HG03196 (cell line): Measurements from ENCODE around the gene GPX1.
A peak's percentile ranks its signal among the peaks of the same experiment; 100 is the strongest.
"Not testable (repeated sequence)": the region's sequence is repeated elsewhere in the genome, so short reads cannot be mapped to it uniquely, and the experiment has no call there.

Experiments
- ATAC-seq: cut with Tn5 transposase; IDR thresholded peaks from one replicate; pipeline ENCODE4 v1.9.1; 2021; ENCODE audit not compliant: unreplicated experiment

GPX1 gene

GRCh38 chr3:49358217-49358883 is at the start of gene GPX1:
TSS of gene GPX1 (minus strand) at chr3:49358353. CDS start at chr3:49358278, 75 bp downstream.
- peak; percentile 85 for ATAC-seq

- no peak for ATAC-seq
Observed at GRCh38 chr3:49406571-49407565, 48.7 kb upstream of the GPX1 start.

- not testable (repeated sequence) for ATAC-seq
Observed at GRCh38 chr3:49405570-49405969, 47.4 kb upstream of the GPX1 start.

- ATAC-seq: no peak
Observed at GRCh38 chr3:49403891-49404290, 45.7 kb upstream of the GPX1 start.

GRCh38 chr3:49401766-49402165 is 43.6 kb upstream of the GPX1 start:
- ATAC-seq: no peak

GRCh38 chr3:49399461-49399860 is 41.3 kb upstream of the GPX1 start:
- ATAC-seq: no peak

- ATAC-seq: no peak
Observed at GRCh38 chr3:49397470-49397869, 39.3 kb upstream of the GPX1 start.

GRCh38 chr3:49391310-49391709 is 33.2 kb upstream of the GPX1 start:
- not testable (repeated sequence) for ATAC-seq

- ATAC-seq: no peak
Observed at GRCh38 chr3:49389297-49389696, 31.1 kb upstream of the GPX1 start.

- ATAC-seq: no peak
Observed at GRCh38 chr3:49388289-49388820, 30.2 kb upstream of the GPX1 start.

- no peak for ATAC-seq
Observed at GRCh38 chr3:49387721-49388120, 29.6 kb upstream of the GPX1 start.

GRCh38 chr3:49386056-49386756 is 28.1 kb upstream of the GPX1 start:
- ATAC-seq: no peak

- ATAC-seq: no peak
Observed at GRCh38 chr3:49385617-49386016, 27.5 kb upstream of the GPX1 start.

- no peak for ATAC-seq
Observed at GRCh38 chr3:49383387-49383786, 25.2 kb upstream of the GPX1 start.

- ATAC-seq: no peak
Observed at GRCh38 chr3:49378249-49378895, 20.2 kb upstream of the GPX1 start.

- ATAC-seq: no peak
Observed at GRCh38 chr3:49377483-49377882, 19.3 kb upstream of the GPX1 start.

- ATAC-seq: no peak
Observed at GRCh38 chr3:49371946-49372345, 13.8 kb upstream of the GPX1 start.

GRCh38 chr3:49370585-49371290 is 12.6 kb upstream of the GPX1 start:
- ATAC-seq: no peak

- ATAC-seq: no peak
Observed at GRCh38 chr3:49362561-49362960, 4.4 kb upstream of the GPX1 start.

GRCh38 chr3:49359623-49360022 is 1.5 kb upstream of the GPX1 start:
- no peak for ATAC-seq
